GM19467 (cell line): Measurements from ENCODE around the gene ITGB4.

Experiments used
- ATAC-seq: cut with Tn5 transposase; IDR thresholded peaks from one replicate; pipeline ENCODE4 v1.9.1; 2021; ENCODE audit warnings: mild to moderate bottlenecking, moderate library complexity; ENCODE audit not compliant: unreplicated experiment

Gene ITGB4

GRCh38 chr17:75720656-75721462, at the start of gene ITGB4:
TSS of gene ITGB4 (plus strand) at chr17:75721459. CDS start at chr17:75724704, 3,245 bp downstream.
- ATAC-seq, result no peak

- ATAC-seq, result no peak
These were observed 49.2 kb upstream of the ITGB4 start for GRCh38 chr17:75672011-75672410.

- ATAC-seq, result no peak
These were observed 47.8 kb upstream of the ITGB4 start for GRCh38 chr17:75673487-75673886.

- no peak for ATAC-seq
These were observed 44.8 kb upstream of the ITGB4 start for GRCh38 chr17:75676461-75676860.

- ATAC-seq, result no peak
These were observed 41.5 kb upstream of the ITGB4 start for GRCh38 chr17:75679706-75680211.

GRCh38 chr17:75680431-75680830, 40.8 kb upstream of the ITGB4 start:
- ATAC-seq, result no peak

- no peak for ATAC-seq
These were observed 40.0 kb upstream of the ITGB4 start for GRCh38 chr17:75681289-75681688.

- ATAC-seq, result no peak
These were observed 37.7 kb upstream of the ITGB4 start for GRCh38 chr17:75683583-75683982.

- no peak for ATAC-seq
These were observed 37.0 kb upstream of the ITGB4 start for GRCh38 chr17:75684249-75684648.

- ATAC-seq, result no peak
These were observed 36.3 kb upstream of the ITGB4 start for GRCh38 chr17:75684924-75685323.

- ATAC-seq, result no peak
These were observed 35.8 kb upstream of the ITGB4 start for GRCh38 chr17:75685499-75685898.

GRCh38 chr17:75688209-75688825, 32.9 kb upstream of the ITGB4 start:
- no peak for ATAC-seq

GRCh38 chr17:75689441-75689873, 31.8 kb upstream of the ITGB4 start:
- no peak for ATAC-seq

GRCh38 chr17:75691371-75691791, 29.9 kb upstream of the ITGB4 start:
- no peak for ATAC-seq

- ATAC-seq, result no peak
These were observed 29.2 kb upstream of the ITGB4 start for GRCh38 chr17:75691801-75692626.

GRCh38 chr17:75692976-75693375, 28.3 kb upstream of the ITGB4 start:
- no peak for ATAC-seq

GRCh38 chr17:75693500-75694481, 27.5 kb upstream of the ITGB4 start:
- no peak for ATAC-seq

GRCh38 chr17:75694536-75694935, 26.7 kb upstream of the ITGB4 start:
- no peak for ATAC-seq

- ATAC-seq, result no peak
These were observed 26.0 kb upstream of the ITGB4 start for GRCh38 chr17:75695141-75695829.
